K562 (cell line): ENCODE measurements around the gene MCM9. TPM values are rescaled to one million over a fixed set of nuclear protein-coding genes. Genes with fewer than 3 reads are reported as not detected.

Experiments used
- ATAC-seq: fragments of 200-7000 bp; cut with Tn5 transposase; 3 replicates; pipeline ENCODE4 v1.9.1; 2020; ENCODE audit warnings: moderate library complexity
- BruUV-seq: library from RNA; stranded (reverse); fragments of 400-500 nt; replicated peaks from 2 replicates; lab custom pipeline; 2021; lab: Mats Ljungman, UMichigan
- CTCF ChIA-PET: fragments of 300-600 bp; formaldehyde crosslinking; extraction: SDS; loops from one replicate; lab custom pipeline; 2021; ENCODE audit warnings: low intra/inter-chr PET ratio; lab: Yijun Ruan, JAX
- POLR2A ChIA-PET: fragments of 300-600, 350-650 bp; sonication (Branson Sonifier 250); formaldehyde crosslinking; extraction: SDS; loops from one replicate; lab custom pipeline; 2021; ENCODE audit warnings: antibody characterized with exemption, inconsistent platforms; lab: Yijun Ruan, JAX
- DNase-seq, 4 experiments: peaks; one replicate each; pipeline versions ENCODE4 v3.0.0 to v3.0.0-alpha.2; 2011 to 2018; ENCODE audit warnings: low spot score in 3 of 4, mixed read lengths in 3 of 4; ENCODE audit errors: extremely low read depth in 1 of 4
- FAIRE-seq: peaks from 2 replicates; lab custom pipeline; 2011; peaks lifted over from hg19 to GRCh38; lab: Jason Lieb, UNC
- H2AFZ ChIP-seq: 2 replicates; pipeline ENCODE4 v1.6.0; 2011; ENCODE audit warnings: low read depth, low read length, control low read depth, inconsistent platforms
- H3K27ac ChIP-seq: fragments of 200-600 bp; 3 replicates; pipeline ENCODE4 v1.8.0; 2011; ENCODE audit warnings: low read depth, mild to moderate bottlenecking, control low read depth, inconsistent platforms, low read length, moderate library complexity, mixed read lengths; ENCODE audit errors: extremely low read depth
- H3K27me3 ChIP-seq, 2 experiments: fragments of 300-600 bp in 1 of 2; 2 replicates in 1 of 2; 3 replicates in 1 of 2; pipeline versions ENCODE4 v1.6.0 to v1.8.0; 2011; ENCODE audit warnings: inconsistent platforms in 2 of 2, low read length in 2 of 2, mild to moderate bottlenecking in 1 of 2, mixed read lengths in 1 of 2, moderate library complexity in 1 of 2; ENCODE audit not compliant: control insufficient read depth in 2 of 2, insufficient read depth in 2 of 2
- H3K36me3 ChIP-seq: fragments of 300-600 bp; 3 replicates; pipeline ENCODE4 v1.8.0; 2011; ENCODE audit warnings: mild to moderate bottlenecking, low read length, inconsistent platforms; ENCODE audit not compliant: control insufficient read depth, insufficient read depth
- H3K4me1 ChIP-seq, 2 experiments: fragments of 200-600 bp in 1 of 2; replicated peaks in 1 of 2; 2 replicates in 1 of 2; 3 replicates in 1 of 2; pipeline versions ENCODE4 v1.5.1 to v1.8.0; 2011; ENCODE audit warnings: inconsistent platforms in 2 of 2, low read length in 2 of 2, mild to moderate bottlenecking in 1 of 2, mixed read lengths in 1 of 2, moderate library complexity in 1 of 2; ENCODE audit not compliant: control insufficient read depth in 2 of 2, insufficient read depth in 2 of 2
- H3K4me2 ChIP-seq: 2 replicates; pipeline ENCODE4 v1.6.1; 2011; ENCODE audit warnings: low read length, control low read depth, inconsistent platforms, mixed read lengths; ENCODE audit not compliant: insufficient read depth
- H3K4me3 ChIP-seq: fragments of 200-600 bp; sonication (generic), shearing (Covaris generic); 2 replicates; pipeline ENCODE4 v1.5.1; 2016; ENCODE audit warnings: control low read depth, inconsistent platforms
- H3K79me2 ChIP-seq: fragments of 200-600 bp; 3 replicates; pipeline ENCODE4 v1.8.0; 2011; ENCODE audit warnings: low read length, inconsistent platforms; ENCODE audit not compliant: control insufficient read depth, insufficient read depth
- H3K9ac ChIP-seq, 2 experiments: 2 replicates each; pipeline versions ENCODE4 v1.6.0 to v1.6.1; 2011; ENCODE audit warnings: low read depth in 2 of 2, low read length in 2 of 2, control low read depth in 1 of 2, inconsistent platforms in 1 of 2, mild to moderate bottlenecking in 1 of 2, mixed read lengths in 1 of 2; ENCODE audit not compliant: insufficient read depth in 1 of 2
- H3K9me1 ChIP-seq: one replicate; pipeline ENCODE4 v1.6.0; 2011; ENCODE audit warnings: inconsistent platforms, mild to moderate bottlenecking, low read length, moderate library complexity; ENCODE audit not compliant: control insufficient read depth, insufficient read depth
- H3K9me3 ChIP-seq: replicated peaks from 2 replicates; pipeline ENCODE4 v1.5.1; 2011; ENCODE audit warnings: low read depth, low read length, inconsistent platforms; ENCODE audit not compliant: control insufficient read depth, insufficient read depth
- H4K20me1 ChIP-seq: replicated peaks from 2 replicates; pipeline ENCODE4 v1.6.1; 2011; ENCODE audit warnings: low read length, inconsistent platforms, mixed read lengths; ENCODE audit not compliant: control insufficient read depth, insufficient read depth
- CEBPG ChIP-seq, 3 experiments: fragments of 200-800 bp in 1 of 3; sonication (Bioruptor generic) in 1 of 3; sonication (generic) in 1 of 3; formaldehyde crosslinking in 1 of 3; IDR thresholded peaks in 2 of 3; conservative IDR thresholded peaks in 1 of 3; 2 replicates each; pipeline versions ENCODE4 v1.6.1 to v1.8.0; 2016 to 2022; ENCODE audit warnings: missing compliant biosample characterization in 2 of 3, missing genetic modification characterization in 2 of 3, mild to moderate bottlenecking in 1 of 3, missing genetic modification reagents in 1 of 3
- SIRT6 ChIP-seq: IDR thresholded peaks from one replicate; pipeline ENCODE4 v1.6.1; 2012; ENCODE audit warnings: low read depth, mild to moderate bottlenecking, control low read depth, inconsistent platforms, low read length, moderate library complexity
- SP1 ChIP-seq: sonication (generic); formaldehyde crosslinking; IDR thresholded peaks from 2 replicates; pipeline ENCODE4 v1.8.1; 2022; ENCODE audit warnings: mild to moderate bottlenecking, missing genetic modification reagents
- ZNF316 ChIP-seq: fragments of 450-650 bp; IDR thresholded peaks from 2 replicates; pipeline ENCODE4 v1.6.1; 2016
- ZNF347 ChIP-seq: fragments of 450-650 bp; formaldehyde crosslinking; IDR thresholded peaks from 2 replicates; pipeline ENCODE4 v1.4.0; 2020; ENCODE audit warnings: low read depth, mild to moderate bottlenecking, moderate library complexity
- ZNF431 ChIP-seq: sonication (generic); formaldehyde crosslinking; IDR thresholded peaks from 2 replicates; pipeline ENCODE4 v1.8.0; 2022; ENCODE audit warnings: mild to moderate bottlenecking, missing genetic modification reagents
- WGBS: fragments of 100-300 bp; shearing (Covaris generic); methylation state at CpG from one replicate; pipeline ENCODE4 v1.1.6; 2016; ENCODE audit warnings: low coverage, mixed read lengths; ENCODE audit not compliant: insufficient coverage; ENCODE audit errors: missing lambda C conversion rate; 5-methylcytosine and 5-hydroxymethylcytosine counted together
- in situ Hi-C: fragments of 300-500 bp; cut with MboI; formaldehyde crosslinking; loops from 4 replicates; pipeline ENCODE4 v1.15.0; 2018; ENCODE audit warnings: inconsistent platforms, mixed read lengths
- intact Hi-C: fragments of 100-400 bp; cut with micrococcal nuclease; formaldehyde crosslinking; loops from 2 replicates; pipeline ENCODE4 v1.14.2; 2022
- polyA plus RNA-seq, 8 experiments: library from polyadenylated mRNA; depleted of rRNA in 4 of 8; stranded (reverse) in 5 of 8; unstranded in 3 of 8; fragments of >200 nt; fragmentation: Nextera tagmentation in 2 of 8; fragmentation: Illumina TruSeq in 1 of 8; extraction: Ambion mirVana in 2 of 8; extraction: Trizol in 1 of 8; gene quantifications; 2 replicates each; pipeline versions ENCODE4 v1.2.1 to v1.2.3, GENCODE V29; 2011 to 2014; ENCODE audit warnings: inconsistent platforms in 1 of 8, missing spikeins in 1 of 8
- total RNA-seq, 7 experiments: library from RNA; depleted of rRNA in 6 of 7; stranded (reverse); fragments of >200 nt in 6 of 7; fragmentation: Illumina TruSeq in 2 of 7; extraction: Trizol in 2 of 7; gene quantifications; 2 replicates each; pipeline versions ENCODE4 v1.2.1 to v1.2.3, GENCODE V29; 2011 to 2021; ENCODE audit warnings: low replicate concordance in 1 of 7
- TF ChIP-seq, protein P1 (sequence below): fragments of 250-450 bp; sonication (Bioruptor Pico); IDR thresholded peaks from 2 replicates; pipeline ENCODE4 v1.5.1; 2021; ENCODE audit warnings: mild to moderate bottlenecking
- TF ChIP-seq, protein P2 (sequence below): sonication (generic); formaldehyde crosslinking; IDR thresholded peaks from 2 replicates; pipeline ENCODE4 v1.8.0; 2022; ENCODE audit warnings: mild to moderate bottlenecking, missing genetic modification reagents
- TF ChIP-seq, protein P3 (sequence below): IDR thresholded peaks from 2 replicates; pipeline ENCODE4 v1.6.1; 2011; ENCODE audit warnings: borderline replicate concordance, low read depth, mild to moderate bottlenecking, moderate library complexity, low read length; ENCODE audit not compliant: insufficient read depth, poor library complexity, severe bottlenecking
- TF ChIP-seq, protein P4 (sequence below): IDR thresholded peaks from 2 replicates; pipeline ENCODE4 v1.6.1; 2016; ENCODE audit warnings: missing genetic modification characterization, missing compliant biosample characterization

MCM9 gene
- total and polyA plus RNA-seq, 9 of the 15 experiments (the other 6 are each of a cell fraction or from before 2014, with no cell fraction given): 4.8 to 16.7 (median 11.6) TPM

DNA sequence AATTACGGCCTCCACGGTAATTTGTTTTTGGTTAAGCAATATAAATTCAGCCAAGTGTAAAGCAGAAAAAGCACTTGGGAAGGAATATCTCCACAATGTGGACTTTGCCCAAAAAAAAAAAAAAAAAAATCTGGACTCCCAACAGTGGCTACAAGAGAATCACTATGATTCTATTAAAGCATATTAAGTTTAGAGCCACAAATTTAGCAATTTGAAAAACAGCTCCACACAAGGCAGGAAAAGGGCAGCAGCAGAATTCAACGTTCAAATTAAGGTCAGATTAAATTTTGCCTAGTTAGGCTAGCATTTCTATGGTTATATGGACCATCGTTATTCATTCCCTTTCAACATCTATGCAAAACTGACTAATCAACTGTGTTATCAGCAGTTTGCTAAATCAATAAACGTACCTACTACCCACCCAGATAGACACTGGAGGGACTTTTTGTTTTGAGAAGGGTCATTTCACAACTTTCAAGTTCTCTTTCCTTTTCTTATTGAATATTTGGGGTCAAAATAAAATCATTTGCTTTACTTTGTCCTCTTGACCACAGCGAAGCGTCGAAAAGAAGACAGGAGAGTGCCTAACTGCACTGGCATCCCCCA, 1.0 kb downstream of the MCM9 start:
- ATAC-seq (no peak), FAIRE-seq (no peak), DNase-seq (no peak)
- CTCF ChIA-PET: no interaction called here
- H3K27me3 ChIP-seq: no peaks in the 10 kb centered on the region
- peak overlapping the region; percentile 55 to 100; a peak in 3 of 4 replicates for H3K9ac ChIP-seq
- 0 out of 2 replicates have a peak overlapping the region, but pooled peaks have one; percentile 10 for H2AFZ ChIP-seq
- intact Hi-C loops (loop anchor here (2.0 to 10.0 kb wide), 2 partner anchors 39 to 791 kb away; partner anchors contain the start of gene ASF1A), in situ Hi-C loops (no loop called here)
- peaks cover 49% of the 10 kb centered on the region for H3K79me2 ChIP-seq
- TF ChIP-seq SP1 (CRISPR knock-in tag): 0 out of 2 replicates have a peak, but pooled peaks have one; percentile 3
- TF ChIP-seq, protein P1, sequence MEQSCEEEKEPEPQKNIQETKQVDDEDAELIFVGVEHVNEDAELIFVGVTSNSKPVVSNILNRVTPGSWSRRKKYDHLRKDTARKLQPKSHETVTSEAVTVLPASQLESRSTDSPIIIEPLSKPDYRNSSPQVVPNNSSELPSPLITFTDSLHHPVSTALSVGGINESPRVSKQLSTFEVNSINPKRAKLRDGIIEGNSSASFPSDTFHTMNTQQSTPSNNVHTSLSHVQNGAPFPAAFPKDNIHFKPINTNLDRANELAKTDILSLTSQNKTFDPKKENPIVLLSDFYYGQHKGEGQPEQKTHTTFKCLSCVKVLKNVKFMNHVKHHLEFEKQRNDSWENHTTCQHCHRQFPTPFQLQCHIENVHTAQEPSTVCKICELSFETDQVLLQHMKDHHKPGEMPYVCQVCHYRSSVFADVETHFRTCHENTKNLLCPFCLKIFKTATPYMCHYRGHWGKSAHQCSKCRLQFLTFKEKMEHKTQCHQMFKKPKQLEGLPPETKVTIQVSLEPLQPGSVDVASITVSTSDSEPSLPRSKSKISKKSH: no peak
- TF ChIP-seq, protein P2, sequence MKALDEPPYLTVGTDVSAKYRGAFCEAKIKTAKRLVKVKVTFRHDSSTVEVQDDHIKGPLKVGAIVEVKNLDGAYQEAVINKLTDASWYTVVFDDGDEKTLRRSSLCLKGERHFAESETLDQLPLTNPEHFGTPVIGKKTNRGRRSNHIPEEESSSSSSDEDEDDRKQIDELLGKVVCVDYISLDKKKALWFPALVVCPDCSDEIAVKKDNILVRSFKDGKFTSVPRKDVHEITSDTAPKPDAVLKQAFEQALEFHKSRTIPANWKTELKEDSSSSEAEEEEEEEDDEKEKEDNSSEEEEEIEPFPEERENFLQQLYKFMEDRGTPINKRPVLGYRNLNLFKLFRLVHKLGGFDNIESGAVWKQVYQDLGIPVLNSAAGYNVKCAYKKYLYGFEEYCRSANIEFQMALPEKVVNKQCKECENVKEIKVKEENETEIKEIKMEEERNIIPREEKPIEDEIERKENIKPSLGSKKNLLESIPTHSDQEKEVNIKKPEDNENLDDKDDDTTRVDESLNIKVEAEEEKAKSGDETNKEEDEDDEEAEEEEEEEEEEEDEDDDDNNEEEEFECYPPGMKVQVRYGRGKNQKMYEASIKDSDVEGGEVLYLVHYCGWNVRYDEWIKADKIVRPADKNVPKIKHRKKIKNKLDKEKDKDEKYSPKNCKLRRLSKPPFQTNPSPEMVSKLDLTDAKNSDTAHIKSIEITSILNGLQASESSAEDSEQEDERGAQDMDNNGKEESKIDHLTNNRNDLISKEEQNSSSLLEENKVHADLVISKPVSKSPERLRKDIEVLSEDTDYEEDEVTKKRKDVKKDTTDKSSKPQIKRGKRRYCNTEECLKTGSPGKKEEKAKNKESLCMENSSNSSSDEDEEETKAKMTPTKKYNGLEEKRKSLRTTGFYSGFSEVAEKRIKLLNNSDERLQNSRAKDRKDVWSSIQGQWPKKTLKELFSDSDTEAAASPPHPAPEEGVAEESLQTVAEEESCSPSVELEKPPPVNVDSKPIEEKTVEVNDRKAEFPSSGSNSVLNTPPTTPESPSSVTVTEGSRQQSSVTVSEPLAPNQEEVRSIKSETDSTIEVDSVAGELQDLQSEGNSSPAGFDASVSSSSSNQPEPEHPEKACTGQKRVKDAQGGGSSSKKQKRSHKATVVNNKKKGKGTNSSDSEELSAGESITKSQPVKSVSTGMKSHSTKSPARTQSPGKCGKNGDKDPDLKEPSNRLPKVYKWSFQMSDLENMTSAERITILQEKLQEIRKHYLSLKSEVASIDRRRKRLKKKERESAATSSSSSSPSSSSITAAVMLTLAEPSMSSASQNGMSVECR: no peak
- TF ChIP-seq, protein P3, sequence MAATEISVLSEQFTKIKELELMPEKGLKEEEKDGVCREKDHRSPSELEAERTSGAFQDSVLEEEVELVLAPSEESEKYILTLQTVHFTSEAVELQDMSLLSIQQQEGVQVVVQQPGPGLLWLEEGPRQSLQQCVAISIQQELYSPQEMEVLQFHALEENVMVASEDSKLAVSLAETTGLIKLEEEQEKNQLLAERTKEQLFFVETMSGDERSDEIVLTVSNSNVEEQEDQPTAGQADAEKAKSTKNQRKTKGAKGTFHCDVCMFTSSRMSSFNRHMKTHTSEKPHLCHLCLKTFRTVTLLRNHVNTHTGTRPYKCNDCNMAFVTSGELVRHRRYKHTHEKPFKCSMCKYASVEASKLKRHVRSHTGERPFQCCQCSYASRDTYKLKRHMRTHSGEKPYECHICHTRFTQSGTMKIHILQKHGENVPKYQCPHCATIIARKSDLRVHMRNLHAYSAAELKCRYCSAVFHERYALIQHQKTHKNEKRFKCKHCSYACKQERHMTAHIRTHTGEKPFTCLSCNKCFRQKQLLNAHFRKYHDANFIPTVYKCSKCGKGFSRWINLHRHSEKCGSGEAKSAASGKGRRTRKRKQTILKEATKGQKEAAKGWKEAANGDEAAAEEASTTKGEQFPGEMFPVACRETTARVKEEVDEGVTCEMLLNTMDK: no peak
- no peak for TF ChIP-seq ZNF316
- TF ChIP-seq, protein P4, sequence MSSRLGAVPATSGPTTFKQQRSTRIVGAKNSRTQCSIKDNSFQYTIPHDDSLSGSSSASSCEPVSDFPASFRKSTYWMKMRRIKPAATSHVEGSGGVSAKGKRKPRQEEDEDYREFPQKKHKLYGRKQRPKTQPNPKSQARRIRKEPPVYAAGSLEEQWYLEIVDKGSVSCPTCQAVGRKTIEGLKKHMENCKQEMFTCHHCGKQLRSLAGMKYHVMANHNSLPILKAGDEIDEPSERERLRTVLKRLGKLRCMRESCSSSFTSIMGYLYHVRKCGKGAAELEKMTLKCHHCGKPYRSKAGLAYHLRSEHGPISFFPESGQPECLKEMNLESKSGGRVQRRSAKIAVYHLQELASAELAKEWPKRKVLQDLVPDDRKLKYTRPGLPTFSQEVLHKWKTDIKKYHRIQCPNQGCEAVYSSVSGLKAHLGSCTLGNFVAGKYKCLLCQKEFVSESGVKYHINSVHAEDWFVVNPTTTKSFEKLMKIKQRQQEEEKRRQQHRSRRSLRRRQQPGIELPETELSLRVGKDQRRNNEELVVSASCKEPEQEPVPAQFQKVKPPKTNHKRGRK: peak; percentile 8; the same call in 1 of the 2 replicates
- TF ChIP-seq ZNF431 (CRISPR knock-in tag): 0 out of 2 replicates have a peak, but pooled peaks have one; percentile 8
- TF ChIP-seq CEBPG (CRISPR knock-in tag; IDR thresholded peaks at IDR 0.05): no peak
- no peak for TF ChIP-seq CEBPG (tag; conservative IDR thresholded peaks at IDR 0.05 in 1 of 2, IDR thresholded peaks at IDR 0.05 in 1 of 2)
- no peak for TF ChIP-seq ZNF347 (CRISPR knock-in tag)
- TF ChIP-seq SIRT6: no peak
- H3K27ac ChIP-seq: 0 out of 3 replicates have a peak overlapping the region, but pooled peaks have one; percentile 20
- H3K4me2 ChIP-seq: peak overlapping the region; percentile 95
- peaks cover 8 to 14% of the 10 kb centered on the region in 2 experiments; a peak in 4 of 5 replicates for H3K4me1 ChIP-seq
- H4K20me1 ChIP-seq: no peaks in the 10 kb centered on the region
- H3K36me3 ChIP-seq: peaks cover 40% of the 10 kb centered on the region
- WGBS: 9% methylated on average over 7 of the region's 8 CpGs
- H3K9me1 ChIP-seq: no peaks in the 10 kb centered on the region
- peaks cover 12% of the 10 kb centered on the region for H3K9me3 ChIP-seq
- peak overlapping the region; percentile 75 for H3K4me3 ChIP-seq
- POLR2A ChIA-PET: interaction anchor here (0.8 to 1.6 kb wide), 4 partner anchors 13 to 39 kb away, joined by 3 to 5 read pairs (median 3); partner anchors contain the start of gene ASF1A
- BruUV-seq: no TSS peak
